Panc1 (cell line): Measurements from ENCODE around the gene SLC9A8. TPM values are rescaled to one million over a fixed set of nuclear protein-coding genes. Genes with fewer than 3 reads are reported as not detected.

ENCODE experiments used
- ATAC-seq: fragments of 200-7000 bp; cut with Tn5 transposase; 2 replicates; pipeline ENCODE4 v1.9.1; 2020; ENCODE audit warnings: mild to moderate bottlenecking, moderate library complexity
- BruUV-seq: library from RNA; stranded (reverse); fragments of 400-500 nt; replicated peaks from 2 replicates; lab custom pipeline; 2021; lab: Mats Ljungman, UMichigan
- CTCF ChIA-PET: fragments of 300-600 bp; sonication (Branson Sonifier 250); formaldehyde crosslinking; loops from one replicate; lab custom pipeline; 2022; ENCODE audit warnings: antibody characterized with exemption; lab: Charles Lee
- POLR2A ChIA-PET: fragments of 300-600 bp; sonication (Branson Sonifier 250); formaldehyde crosslinking; loops from one replicate; lab custom pipeline; 2022; ENCODE audit warnings: antibody characterized with exemption; lab: Charles Lee
- DNase-seq: peaks from one replicate; pipeline ENCODE4 v3.0.0-alpha.2; 2010; ENCODE audit warnings: low read depth, low spot score
- H3K27ac ChIP-seq: 2 replicates; pipeline ENCODE4 v1.5.1; 2011; ENCODE audit warnings: mild to moderate bottlenecking, low read length, inconsistent platforms
- H3K27me3 ChIP-seq: fragments of 200-500 bp; sonication (Bioruptor generic); 2 replicates; pipeline ENCODE4 v1.6.0; 2014; ENCODE audit warnings: low read length, inconsistent platforms; ENCODE audit not compliant: control insufficient read depth, insufficient read depth
- H3K36me3 ChIP-seq: fragments of 200-500 bp; sonication (Bioruptor generic); 2 replicates; pipeline ENCODE4 v1.5.1; 2014; ENCODE audit warnings: inconsistent platforms, mild to moderate bottlenecking, low read length, moderate library complexity; ENCODE audit not compliant: control insufficient read depth, insufficient read depth
- H3K4me1 ChIP-seq: 2 replicates; pipeline ENCODE4 v1.5.1; 2011; ENCODE audit warnings: inconsistent platforms, mild to moderate bottlenecking, low read length, moderate library complexity; ENCODE audit not compliant: control insufficient read depth, insufficient read depth
- H3K4me3 ChIP-seq, 2 experiments: 2 replicates each; pipeline ENCODE4 v1.5.1; 2011 to 2012; ENCODE audit warnings: low read depth in 2 of 2, low read length in 2 of 2, mild to moderate bottlenecking in 2 of 2, inconsistent platforms in 1 of 2, moderate library complexity in 1 of 2
- H3K9me3 ChIP-seq: fragments of 200-500 bp; sonication (Bioruptor generic); 2 replicates; pipeline ENCODE4 v1.5.1; 2014; ENCODE audit warnings: low read depth, mild to moderate bottlenecking, inconsistent platforms, low read length, moderate library complexity; ENCODE audit not compliant: control insufficient read depth, insufficient read depth
- CTCF ChIP-seq: fragments of 450-650 bp; IDR thresholded peaks from 2 replicates; pipeline ENCODE4 v1.5.1; 2017; ENCODE audit warnings: mild to moderate bottlenecking
- POLR2AphosphoS5 ChIP-seq: IDR thresholded peaks from 2 replicates; pipeline ENCODE4 v1.6.1; 2012; ENCODE audit warnings: mild to moderate bottlenecking, low read depth, low read length, moderate library complexity
- REST ChIP-seq, 2 experiments: IDR thresholded peaks; 2 replicates each; pipeline ENCODE4 v1.6.1; 2011 to 2012; ENCODE audit warnings: low read depth in 2 of 2, control low read depth in 1 of 2, low read length in 1 of 2, mild to moderate bottlenecking in 1 of 2, moderate library complexity in 1 of 2; ENCODE audit not compliant: insufficient read depth in 1 of 2
- SIN3A ChIP-seq: IDR thresholded peaks from 2 replicates; pipeline ENCODE4 v1.6.1; 2012; ENCODE audit warnings: low read depth, mild to moderate bottlenecking, low read length, moderate library complexity, borderline replicate concordance; ENCODE audit not compliant: insufficient read depth
- TCF7L2 ChIP-seq: IDR thresholded peaks from 2 replicates; pipeline ENCODE4 v1.6.1; 2011; ENCODE audit warnings: mild to moderate bottlenecking, low read depth, low read length, inconsistent platforms
- in situ Hi-C: cut with HindIII; loops from 2 replicates; pipeline ENCODE4 v1.10.0; 2016; ENCODE audit warnings: low sequenced_read_pairs, low pct_unique_long_range_greater_than_20kb
- intact Hi-C: fragments of 100-400 bp; cut with micrococcal nuclease; formaldehyde crosslinking; loops from one replicate; pipeline ENCODE4 v1.10.0; 2022; ENCODE audit not compliant: unreplicated experiment
- total RNA-seq: library from RNA; stranded (reverse); gene quantifications from one replicate; pipeline ENCODE4 v1.2.1, GENCODE V29; 2021; ENCODE audit not compliant: unreplicated experiment

SLC9A8 gene
- total RNA-seq, 1 experiment from 2014 or later = 6.7 TPM

- no peak overlapping the region for H3K27ac ChIP-seq
- CTCF ChIA-PET = no interaction called here
- no peak overlapping the region for H3K4me3 ChIP-seq
- H3K36me3 ChIP-seq = no peaks in the 10 kb centered on the region
- no TSS peak for BruUV-seq
- TF ChIP-seq POLR2AphosphoS5 (no peak), SIN3A (no peak), TCF7L2 (no peak), REST (IDR thresholded peaks at IDR 0.05; ENCODE audit: insufficient read depth in 1 of 2, low read depth in 2 of 2, low read length in 1 of 2) (no peak), CTCF (no peak)
- ATAC-seq (no peak), DNase-seq (no peak)
- POLR2A ChIA-PET = no interaction called here
- no peaks in the 10 kb centered on the region for H3K27me3 ChIP-seq
- no peaks in the 10 kb centered on the region for H3K9me3 ChIP-seq
- no peaks in the 10 kb centered on the region for H3K4me1 ChIP-seq
- intact Hi-C loops = no loop called here
- in situ Hi-C loops = no loop called here
These were observed 7.1 kb downstream of the SLC9A8 start for GRCh38 chr20:49819702-49820101.

GRCh38 chr20:49821381-49821780 lies 8.8 kb downstream of the SLC9A8 start:
- no peaks in the 10 kb centered on the region for H3K9me3 ChIP-seq
- POLR2A ChIA-PET = interaction anchor here (0.5 kb wide), 1 partner anchor 92 kb away, joined by 5 read pairs; no protein-coding TSS in a partner anchor
- H3K27me3 ChIP-seq = no peaks in the 10 kb centered on the region
- TF ChIP-seq CTCF (no peak), POLR2AphosphoS5 (no peak), REST (IDR thresholded peaks at IDR 0.05; ENCODE audit: insufficient read depth in 1 of 2, low read depth in 2 of 2, low read length in 1 of 2) (no peak), SIN3A (no peak), TCF7L2 (no peak)
- CTCF ChIA-PET = no interaction called here
- H3K36me3 ChIP-seq = no peaks in the 10 kb centered on the region
- no peak for ATAC-seq
- no peak overlapping the region for H3K4me3 ChIP-seq
- DNase-seq = no peak
- H3K4me1 ChIP-seq = no peaks in the 10 kb centered on the region
- no TSS peak for BruUV-seq
- in situ Hi-C loops (no loop called here), intact Hi-C loops (no loop called here)
- no peak overlapping the region for H3K27ac ChIP-seq
